Right cardiac atrium (tissue), 5 donors: ENCODE results near the gene PDSS2. TPM values are rescaled to one million over a fixed set of nuclear protein-coding genes. Genes with fewer than 3 reads are reported as not detected.

ENCODE experiments used
- ATAC-seq, 2 donors: fragments of 200-7000 bp; cut with Tn5 transposase; one replicate each; pipeline versions ENCODE4 v1.8.0 to v1.9.1; 2020; ENCODE audit warnings: moderate library complexity in 2 of 2, mild to moderate bottlenecking in 1 of 2
- DNase-seq, 3 donors: peaks; one replicate each; pipeline ENCODE4 v3.0.0-alpha.2; 2020
- H3K27ac ChIP-seq: one replicate; pipeline ENCODE4 v1.5.1; 2013; ENCODE audit warnings: mild to moderate bottlenecking, low read length, control low read depth, moderate library complexity
- H3K27me3 ChIP-seq: one replicate; pipeline ENCODE4 v1.6.1; 2013; ENCODE audit not compliant: control insufficient read depth, insufficient read depth
- H3K4me1 ChIP-seq: one replicate; pipeline ENCODE4 v1.6.1; 2013; ENCODE audit warnings: low read length; ENCODE audit not compliant: control insufficient read depth, insufficient read depth
- H3K4me3 ChIP-seq: one replicate; pipeline ENCODE4 v1.5.1; 2013; ENCODE audit warnings: low read length, control low read depth
- H3K9me3 ChIP-seq: one replicate; pipeline ENCODE4 v1.6.1; 2013; ENCODE audit warnings: low read length; ENCODE audit not compliant: control insufficient read depth
- WGBS: extraction: QIAGEN DNeasy Blood & Tissue Kit; methylation state at CpG from one replicate; pipeline ENCODE4 v1.1.7; 2013; 5-methylcytosine and 5-hydroxymethylcytosine counted together
- intact Hi-C, 4 donors: fragments of 100-400 bp; cut with DNase I; formaldehyde crosslinking; loops; one replicate each; pipeline versions ENCODE4 v1.11.0 to v1.14.0; 2022 to 2023
- polyA plus RNA-seq: library from polyadenylated mRNA; stranded (reverse); fragments of 200-250 nt; gene quantifications from one replicate; pipeline ENCODE4 v1.2.3, GENCODE V29; 2013
- total RNA-seq, 4 donors: library from RNA; stranded (reverse); fragmentation: NEBNext Ultra II Directional; extraction: Animal tissue kit (Norgen Biotek cat#: 25700); gene quantifications; one replicate each; pipeline ENCODE4 v1.2.1, GENCODE V29; 2021
- donor health status: healthy with polysubstance abuse.
- donor health status: DM: no; HTN: yes; CAD: no.
- donor health status: DM: no; HTN: no; CAD: no.
- donor health status: DM: no; HTN: yes; CAD: no; lungs with severe emphysema.
- donor health status: DM: yes; HTN: yes; CAD: no.

The PDSS2 gene
- total and polyA plus RNA-seq, 5 donors = 10.0 to 15.5 (median 13.6) TPM

DNA sequence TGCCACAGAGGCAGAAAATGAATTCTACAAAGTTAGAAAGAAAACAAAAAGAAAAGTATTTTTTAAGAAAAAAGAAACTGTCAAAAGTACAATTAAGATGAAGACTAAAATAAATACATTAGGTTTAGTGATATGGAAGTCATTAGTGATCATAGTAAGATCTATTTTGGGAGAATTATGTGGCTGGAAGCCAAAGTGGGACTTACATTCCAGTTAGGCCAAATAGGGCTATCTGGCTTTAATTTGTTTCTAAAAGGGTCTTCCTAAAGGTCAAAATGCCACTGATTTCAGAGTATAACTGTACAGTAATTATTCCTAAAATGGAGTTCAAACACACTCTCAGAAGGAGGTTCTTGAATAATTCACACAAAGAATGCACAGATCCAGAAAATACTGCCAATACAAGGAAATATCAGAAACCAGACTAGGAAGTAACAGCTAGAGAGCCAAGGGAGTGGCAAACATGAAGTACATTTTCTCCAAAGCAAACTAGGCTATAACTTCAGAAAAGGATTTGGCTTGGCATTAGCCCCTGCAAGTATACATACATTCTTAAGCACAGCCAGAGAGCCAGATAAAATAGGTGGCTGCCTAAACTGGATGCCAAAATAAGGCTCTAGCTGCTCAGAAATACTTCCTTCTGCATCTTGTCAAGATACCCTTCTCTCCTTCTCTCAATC is 45.3 kb downstream of the PDSS2 start:
- DNase-seq (no peak), ATAC-seq (no peak)
- no peaks in the 10 kb centered on the region for H3K9me3 ChIP-seq
- intact Hi-C loops = no loop called here
- no peak overlapping the region for H3K27ac ChIP-seq
- no peaks in the 10 kb centered on the region for H3K27me3 ChIP-seq
- H3K4me3 ChIP-seq = no peak overlapping the region
- H3K4me1 ChIP-seq = no peaks in the 10 kb centered on the region

DNA sequence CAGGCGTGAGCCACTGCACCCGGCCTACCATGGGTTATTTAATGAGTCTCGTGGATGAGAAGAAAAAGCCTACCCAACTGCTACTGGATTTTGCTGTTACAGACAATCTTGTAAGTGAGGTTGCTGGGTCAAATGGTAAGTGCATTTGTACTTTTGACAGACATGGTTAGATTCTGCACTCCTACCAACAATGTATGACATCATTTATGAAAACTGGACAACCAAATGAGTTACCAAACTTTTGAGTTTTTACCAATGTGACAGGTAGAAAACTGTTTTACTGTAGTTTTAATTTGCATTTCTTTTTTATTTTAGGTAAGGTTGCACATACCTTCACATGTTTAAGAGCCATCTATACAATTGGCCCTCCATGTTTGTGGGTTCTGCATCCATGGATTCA is 48.2 kb downstream of the PDSS2 start:
- WGBS = 95% methylated on average over 3 of the region's 3 CpGs
- intact Hi-C loops = no loop called here
- no peak for ATAC-seq

GRCh38 chr6:107409942-107410341 is 49.4 kb downstream of the PDSS2 start:
- H3K4me3 ChIP-seq = no peak overlapping the region
- H3K27me3 ChIP-seq = no peaks in the 10 kb centered on the region
- no peak for ATAC-seq
- H3K27ac ChIP-seq = no peak overlapping the region
- WGBS = 93% methylated on average over 2 of the region's 2 CpGs
- intact Hi-C loops = no loop called here
- H3K4me1 ChIP-seq = peaks cover 2% of the 10 kb centered on the region
- H3K9me3 ChIP-seq = no peaks in the 10 kb centered on the region
- no peak for DNase-seq

More for the DNA sequence above, 48.2 kb downstream of the PDSS2 start:
- Histone ChIP-seq H3K27me3 (no peaks in the 10 kb centered on the region), H3K4me3 (no peak overlapping the region), H3K4me1 (peaks cover 2% of the 10 kb centered on the region), H3K9me3 (no peaks in the 10 kb centered on the region), H3K27ac (no peak overlapping the region)
- no peak for DNase-seq

GRCh38 chr6:107408714-107409113 is 50.6 kb downstream of the PDSS2 start:
- H3K9me3 ChIP-seq = no peaks in the 10 kb centered on the region
- no peaks in the 10 kb centered on the region for H3K27me3 ChIP-seq
- no peak overlapping the region for H3K4me3 ChIP-seq
- no peak overlapping the region for H3K27ac ChIP-seq
- H3K4me1 ChIP-seq = peaks cover 2% of the 10 kb centered on the region
- intact Hi-C loops = no loop called here
- 71% methylated on average over 3 of the region's 3 CpGs for WGBS
- ATAC-seq (no peak), DNase-seq (no peak)

GRCh38 chr6:107405002-107405401 is 54.4 kb downstream of the PDSS2 start:
- DNase-seq (no peak), ATAC-seq (no peak)
- WGBS = 98% methylated on average over 3 of the region's 3 CpGs
- no peak overlapping the region for H3K27ac ChIP-seq
- H3K9me3 ChIP-seq = no peaks in the 10 kb centered on the region
- H3K4me3 ChIP-seq = no peak overlapping the region
- peaks cover 2% of the 10 kb centered on the region for H3K4me1 ChIP-seq
- no peaks in the 10 kb centered on the region for H3K27me3 ChIP-seq
- intact Hi-C loops = no loop called here

GRCh38 chr6:107402533-107402932 is 56.8 kb downstream of the PDSS2 start:
- intact Hi-C loops = no loop called here
- H3K9me3 ChIP-seq = no peaks in the 10 kb centered on the region
- no peak for ATAC-seq
- H3K4me3 ChIP-seq = no peak overlapping the region
- no peaks in the 10 kb centered on the region for H3K4me1 ChIP-seq
- no peak for DNase-seq
- no peak overlapping the region for H3K27ac ChIP-seq
- 92% methylated on average over 1 of the region's 1 CpG for WGBS
- no peaks in the 10 kb centered on the region for H3K27me3 ChIP-seq

DNA sequence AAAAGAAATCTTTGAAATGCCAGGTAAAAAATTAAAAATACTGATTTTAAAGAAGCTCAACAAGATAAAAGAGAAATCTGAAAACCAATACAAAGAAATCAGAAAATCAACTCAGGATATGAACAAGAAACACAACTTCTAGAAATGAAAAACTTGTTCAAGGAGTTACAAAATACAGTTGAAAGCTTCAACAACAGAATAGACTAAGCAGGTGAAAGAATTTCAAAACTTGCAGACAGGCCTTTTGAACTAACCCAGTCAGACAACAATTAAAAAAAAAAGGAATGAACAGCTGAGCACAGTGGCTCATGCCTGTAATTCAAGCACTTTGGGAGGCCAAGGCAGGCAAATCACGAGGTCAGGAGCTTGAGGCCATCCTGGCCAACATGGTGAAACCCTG is 57.8 kb downstream of the PDSS2 start:
- DNase-seq = no peak
- 94% methylated on average over 1 of the region's 1 CpG for WGBS

DNA sequence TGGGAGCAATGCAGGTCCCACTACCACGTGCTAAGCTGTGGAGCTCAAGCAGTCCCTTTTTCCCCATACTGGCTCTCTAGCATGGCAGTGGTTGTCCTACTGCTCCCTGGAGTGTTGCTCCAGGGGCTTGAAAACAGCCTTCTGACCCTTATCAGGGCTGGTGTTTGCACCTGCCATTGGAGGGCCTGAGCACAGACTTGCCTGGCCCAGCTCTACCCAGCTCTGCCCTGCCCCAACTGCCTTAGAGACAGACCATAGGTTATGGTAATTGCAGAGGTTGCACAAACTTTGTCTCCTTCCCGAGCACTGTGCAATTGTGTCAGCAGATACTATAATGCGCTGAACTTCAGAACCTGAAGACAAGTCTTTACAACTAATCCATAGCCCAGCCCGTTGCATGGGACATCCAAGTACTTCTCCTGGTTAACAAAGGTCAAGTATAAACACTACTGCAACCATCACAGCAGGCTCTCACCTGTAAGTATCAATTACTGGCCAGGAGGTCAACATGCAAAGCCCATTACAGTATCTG is 58.7 kb downstream of the PDSS2 start:
- 96% methylated on average over 4 of the region's 4 CpGs for WGBS
- Histone ChIP-seq H3K27ac (no peak overlapping the region), H3K4me3 (no peak overlapping the region), H3K9me3 (no peaks in the 10 kb centered on the region), H3K4me1 (no peaks in the 10 kb centered on the region), H3K27me3 (no peaks in the 10 kb centered on the region)
- DNase-seq = no peak
- intact Hi-C loops = no loop called here
- ATAC-seq = no peak

More for the DNA sequence above, 57.8 kb downstream of the PDSS2 start:
- Histone ChIP-seq H3K27me3 (no peaks in the 10 kb centered on the region), H3K27ac (no peak overlapping the region), H3K4me3 (no peak overlapping the region), H3K4me1 (no peaks in the 10 kb centered on the region), H3K9me3 (no peaks in the 10 kb centered on the region)
- ATAC-seq = no peak
- intact Hi-C loops = no loop called here

- no peak for DNase-seq
- Histone ChIP-seq H3K4me1 (no peaks in the 10 kb centered on the region), H3K27me3 (no peaks in the 10 kb centered on the region), H3K27ac (no peak overlapping the region), H3K4me3 (no peak overlapping the region), H3K9me3 (no peaks in the 10 kb centered on the region)
- intact Hi-C loops = no loop called here
- no peak for ATAC-seq
- 63% methylated on average over 1 of the region's 1 CpG for WGBS
Measured at GRCh38 chr6:107399935-107400334, 59.4 kb downstream of the PDSS2 start.

- intact Hi-C loops = no loop called here
- no peaks in the 10 kb centered on the region for H3K9me3 ChIP-seq
- no peak overlapping the region for H3K27ac ChIP-seq
- no peaks in the 10 kb centered on the region for H3K4me1 ChIP-seq
- no peak overlapping the region for H3K4me3 ChIP-seq
- H3K27me3 ChIP-seq = no peaks in the 10 kb centered on the region
- DNase-seq (no peak), ATAC-seq (no peak)
Measured at GRCh38 chr6:107398001-107398400, 61.4 kb downstream of the PDSS2 start.

- Histone ChIP-seq H3K9me3 (no peaks in the 10 kb centered on the region), H3K4me3 (no peak overlapping the region), H3K4me1 (no peaks in the 10 kb centered on the region), H3K27ac (no peak overlapping the region), H3K27me3 (no peaks in the 10 kb centered on the region)
- intact Hi-C loops = no loop called here
- ATAC-seq (no peak), DNase-seq (no peak)
- WGBS = 78% methylated on average over 1 of the region's 1 CpG
Measured at GRCh38 chr6:107396211-107396610, 63.2 kb downstream of the PDSS2 start.

DNA sequence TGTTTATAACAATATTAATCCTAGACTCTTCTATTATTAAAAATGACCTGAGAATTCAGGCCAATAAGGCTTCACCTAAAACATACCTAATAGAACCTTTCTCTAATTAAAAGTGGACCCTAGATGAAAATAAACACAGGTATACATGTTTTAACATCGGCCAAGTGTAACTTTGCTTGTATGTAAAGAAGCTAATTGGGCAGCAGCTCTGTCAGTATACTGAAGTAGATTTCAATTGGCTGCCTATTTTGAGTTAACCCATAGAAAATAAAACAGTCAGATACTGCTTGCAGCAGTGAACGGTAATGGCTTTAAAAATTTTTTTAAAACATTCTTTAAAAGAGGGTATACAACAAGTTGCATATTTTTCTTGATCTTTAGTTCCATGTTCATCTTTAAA is 67.3 kb downstream of the PDSS2 start:
- ATAC-seq (no peak), DNase-seq (no peak)
- Histone ChIP-seq H3K4me1 (no peaks in the 10 kb centered on the region), H3K27ac (no peak overlapping the region), H3K9me3 (no peaks in the 10 kb centered on the region), H3K4me3 (no peak overlapping the region), H3K27me3 (no peaks in the 10 kb centered on the region)
- WGBS = 97% methylated on average over 2 of the region's 2 CpGs
- intact Hi-C loops = no loop called here
